ENCODE measurements around the gene NPW. TPM values are rescaled to one million over a fixed set of nuclear protein-coding genes. Genes with fewer than 3 reads are reported as not detected.

NPW gene
- total and polyA plus RNA-seq, 9 of the 15 experiments (the other 6 are each of a cell fraction or from before 2014, with no cell fraction given): 0.14 to 4.0 (median 2.6) TPM; not detected in 4

DNA sequence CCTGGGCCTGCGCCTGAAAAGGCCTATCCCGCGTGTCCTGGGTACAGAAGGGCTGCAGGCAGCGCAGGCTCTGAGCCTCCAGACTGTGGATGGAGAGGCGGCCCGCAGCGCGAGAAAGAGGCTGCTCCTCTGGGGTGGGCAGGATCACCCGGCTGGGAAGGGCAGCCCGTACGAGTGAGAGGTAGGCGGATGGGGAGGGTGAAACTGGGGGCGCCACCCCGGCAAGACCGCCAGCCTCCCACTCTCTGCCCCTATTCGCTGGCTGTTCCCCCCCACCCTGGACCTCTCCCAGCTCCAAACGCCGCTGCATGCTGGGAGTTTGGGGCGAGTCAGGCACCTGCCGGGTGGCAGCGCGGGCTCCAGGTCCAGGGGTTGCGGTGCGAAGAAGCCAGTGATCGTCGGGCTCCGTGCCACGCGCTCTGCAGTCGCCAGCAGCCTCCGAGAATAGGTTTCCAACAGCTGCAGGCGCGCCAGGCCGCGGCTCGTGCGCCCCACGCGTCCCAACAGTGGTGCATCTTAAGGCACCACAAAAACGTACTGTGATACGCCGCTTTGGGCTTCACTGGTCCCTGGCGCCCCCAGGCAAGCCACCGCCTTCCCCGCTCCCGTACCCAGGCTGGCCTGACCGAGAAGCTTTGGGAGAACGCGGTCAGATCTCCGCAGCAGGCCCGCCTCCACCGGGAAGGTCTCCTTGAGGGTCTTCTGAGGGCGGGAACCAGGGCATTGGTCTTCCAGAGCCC, 39.4 kb upstream of the NPW start:
- Histone ChIP-seq H3K4me2 (ENCODE audit: insufficient read depth, low read length) (no peak overlapping the region), H3K4me3 (no peak overlapping the region), H3K36me3 (ENCODE audit: control insufficient read depth, insufficient read depth, low read length) (peaks cover 44% of the 10 kb centered on the region; the same call in 2 of the 3 replicates), H3K79me2 (ENCODE audit: control insufficient read depth, insufficient read depth, low read length) (peaks cover 8% of the 10 kb centered on the region), H3K4me1 (replicated peaks in 1 of 2; ENCODE audit: control insufficient read depth in 2 of 2, insufficient read depth in 2 of 2, low read length in 2 of 2) (peaks cover 2 to 84% of the 10 kb centered on the region in 2 experiments; a peak in 4 of 5 replicates), H3K27ac (ENCODE audit: extremely low read depth, low read depth, low read length) (no peak overlapping the region), H3K27me3 (ENCODE audit: control insufficient read depth in 2 of 2, insufficient read depth in 2 of 2, low read length in 2 of 2) (no peaks in the 10 kb centered on the region), H3K9me1 (ENCODE audit: control insufficient read depth, insufficient read depth, low read length) (no peaks in the 10 kb centered on the region), H4K20me1 (replicated peaks; ENCODE audit: control insufficient read depth, insufficient read depth, low read length) (no peaks in the 10 kb centered on the region), H3K9me3 (replicated peaks; ENCODE audit: control insufficient read depth, insufficient read depth, low read depth, low read length) (no peaks in the 10 kb centered on the region), H3K9ac (ENCODE audit: insufficient read depth in 1 of 2, low read depth in 2 of 2, low read length in 2 of 2) (no peak overlapping the region; a peak in 1 of 4 replicates), H2AFZ (ENCODE audit: low read depth, low read length) (no peak overlapping the region)
- DNase-seq (ENCODE audit: extremely low read depth in 1 of 4, low spot score in 3 of 4) (peak in 1 of 4 experiments; percentile 10), FAIRE-seq (no peak), ATAC-seq (no peak)
- ChIA-PET CTCF (ENCODE audit: low intra/inter-chr PET ratio) (no interaction called here), POLR2A (interaction anchor here (0.9 to 10.2 kb wide), 2 partner anchors 8 to 14 kb away, joined by 4 to 103 read pairs; partner anchors contain the start of genes RNF151, RPS2 and TBL3)
- intact Hi-C loops (cut with micrococcal nuclease) (no loop called here), in situ Hi-C loops (cut with MboI) (no loop called here)
- no TSS peak for BruUV-seq (replicated peaks)
- 89% methylated on average over 32 of the region's 53 CpGs for WGBS (ENCODE audit: insufficient coverage, low coverage, missing lambda C conversion rate)
- TF ChIP-seq, protein P1, sequence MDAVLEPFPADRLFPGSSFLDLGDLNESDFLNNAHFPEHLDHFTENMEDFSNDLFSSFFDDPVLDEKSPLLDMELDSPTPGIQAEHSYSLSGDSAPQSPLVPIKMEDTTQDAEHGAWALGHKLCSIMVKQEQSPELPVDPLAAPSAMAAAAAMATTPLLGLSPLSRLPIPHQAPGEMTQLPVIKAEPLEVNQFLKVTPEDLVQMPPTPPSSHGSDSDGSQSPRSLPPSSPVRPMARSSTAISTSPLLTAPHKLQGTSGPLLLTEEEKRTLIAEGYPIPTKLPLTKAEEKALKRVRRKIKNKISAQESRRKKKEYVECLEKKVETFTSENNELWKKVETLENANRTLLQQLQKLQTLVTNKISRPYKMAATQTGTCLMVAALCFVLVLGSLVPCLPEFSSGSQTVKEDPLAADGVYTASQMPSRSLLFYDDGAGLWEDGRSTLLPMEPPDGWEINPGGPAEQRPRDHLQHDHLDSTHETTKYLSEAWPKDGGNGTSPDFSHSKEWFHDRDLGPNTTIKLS (IDR thresholded peaks at IDR 0.05; ENCODE audit: borderline replicate concordance, low read depth): no peak
- no peak for TF ChIP-seq VEZF1 (CRISPR knock-in tag; IDR thresholded peaks at IDR 0.05)
- TF ChIP-seq, protein P2, sequence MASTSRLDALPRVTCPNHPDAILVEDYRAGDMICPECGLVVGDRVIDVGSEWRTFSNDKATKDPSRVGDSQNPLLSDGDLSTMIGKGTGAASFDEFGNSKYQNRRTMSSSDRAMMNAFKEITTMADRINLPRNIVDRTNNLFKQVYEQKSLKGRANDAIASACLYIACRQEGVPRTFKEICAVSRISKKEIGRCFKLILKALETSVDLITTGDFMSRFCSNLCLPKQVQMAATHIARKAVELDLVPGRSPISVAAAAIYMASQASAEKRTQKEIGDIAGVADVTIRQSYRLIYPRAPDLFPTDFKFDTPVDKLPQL (IDR thresholded peaks at IDR 0.05; ENCODE audit: extremely low read depth, insufficient read length): no peak
- peak; percentile 17 for TF ChIP-seq FIP1L1 (IDR thresholded peaks at IDR 0.05; ENCODE audit: low read depth, low read length, poor library complexity, severe bottlenecking)
- no peak for TF ChIP-seq NFE2L1 (tag; IDR thresholded peaks at IDR 0.05; ENCODE audit: borderline replicate concordance, low read depth)
- no peak for TF ChIP-seq C11orf30 (IDR thresholded peaks at IDR 0.05; ENCODE audit: low read depth)
- no peak for TF ChIP-seq NR2C1 (IDR thresholded peaks at IDR 0.05)
- no peak for TF ChIP-seq NR2C1 (tag; IDR thresholded peaks at IDR 0.05)
- TF ChIP-seq, protein P3, sequence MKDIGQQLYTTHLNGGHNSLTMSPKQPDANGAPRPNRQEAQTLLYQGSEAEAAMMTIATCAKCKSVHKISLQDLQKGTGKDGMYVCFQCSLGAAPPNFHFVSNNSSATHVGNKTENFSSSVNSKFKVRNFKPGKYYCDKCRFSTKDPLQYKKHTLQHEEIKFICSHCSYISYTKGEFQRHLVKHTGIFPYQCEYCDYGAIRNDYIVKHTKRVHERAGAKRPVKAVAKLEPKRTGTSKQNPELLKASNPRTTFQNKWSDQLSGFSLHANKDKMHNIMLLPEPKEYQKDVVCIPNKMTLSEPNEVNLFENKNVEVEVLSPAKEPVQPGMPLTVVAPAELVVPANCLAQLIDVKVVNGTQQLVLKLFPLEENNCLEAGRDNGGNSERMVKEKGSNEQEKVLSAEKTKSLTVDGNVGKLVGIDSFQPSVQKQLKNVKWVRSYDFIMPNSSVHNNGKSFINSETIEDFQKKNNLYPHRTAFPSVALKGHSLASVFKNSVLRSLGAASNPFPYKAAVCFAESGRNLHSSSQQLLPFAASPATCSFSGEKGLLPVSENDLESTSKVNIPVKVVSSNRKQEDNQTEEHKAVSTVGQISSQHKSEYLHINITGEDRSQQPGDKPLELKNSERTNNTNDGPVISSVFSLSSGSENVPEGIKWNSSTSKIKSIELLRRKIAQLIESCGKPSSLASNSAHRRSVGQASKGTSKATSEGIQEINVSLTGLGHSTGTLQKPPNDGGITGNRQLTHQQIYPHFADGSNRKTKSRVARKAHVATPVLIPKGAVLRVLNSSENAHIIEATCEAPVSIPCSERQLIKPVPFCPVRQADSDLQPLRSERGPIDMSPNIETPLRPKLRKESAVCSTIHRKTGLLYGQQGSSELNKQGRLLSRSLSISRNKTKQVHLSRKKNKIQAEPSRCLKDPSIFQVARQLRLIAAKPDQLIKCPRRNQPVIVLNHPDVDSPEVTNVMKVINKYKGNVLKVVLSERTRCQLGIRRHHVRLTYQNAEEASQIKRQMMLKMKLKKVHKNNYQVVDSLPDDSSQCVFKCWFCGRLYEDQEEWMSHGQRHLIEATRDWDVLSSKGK (CRISPR knock-in tag; IDR thresholded peaks at IDR 0.05): no peak
- peak; percentile 36; the same call in 1 of the 2 replicates for TF ChIP-seq ZBTB33 (CRISPR knock-in tag; IDR thresholded peaks at IDR 0.05)
- no peak for TF ChIP-seq ETV1 (tag; conservative IDR thresholded peaks at IDR 0.05; ENCODE audit: low read depth)

Data from K562 (cell line).